Stimulated activated effector memory CD8-positive, alpha-beta T cell treated with anti-CD3 and anti-CD28 coated beads, Interleukin-12 subunit alpha, Interleukin-12 subunit beta, amount 100 ng/mL, for 72 hours (primary cell): Measurements from ENCODE around the gene ZNF646.

Source experiments
- ATAC-seq: fragments of 150-1000 bp; cut with Tn5 transposase; 2 replicates; pipeline ENCODE4 v1.10.0; 2021
- DNase-seq, 2 donors: peaks; one replicate each; pipeline ENCODE4 v3.0.0; 2021 to 2022; ENCODE audit warnings: low spot score in 2 of 2
- H3K27ac Mint-ChIP-seq: one replicate; pipeline ENCODE4 v1.8.0; 2022; ENCODE audit warnings: mild to moderate bottlenecking, mixed read lengths
- H3K36me3 Mint-ChIP-seq: one replicate; pipeline ENCODE4 v1.8.0; 2022; ENCODE audit warnings: mild to moderate bottlenecking, mixed read lengths
- H3K4me1 Mint-ChIP-seq: one replicate; pipeline ENCODE4 v1.8.0; 2022; ENCODE audit warnings: mixed read lengths
- H3K4me3 Mint-ChIP-seq: one replicate; pipeline ENCODE4 v1.8.0; 2022; ENCODE audit warnings: mild to moderate bottlenecking, mixed read lengths
- H3K9me3 Mint-ChIP-seq: one replicate; pipeline ENCODE4 v1.8.0; 2022; ENCODE audit warnings: mixed read lengths

ZNF646 gene

GRCh38 chr16:31061126-31061812 lies 13.0 kb upstream of the ZNF646 start:
- H3K27ac Mint-ChIP-seq, result no peak overlapping the region
- no peaks in the 10 kb centered on the region for H3K9me3 Mint-ChIP-seq
- no peak overlapping the region for H3K4me3 Mint-ChIP-seq
- DNase-seq (no peak), ATAC-seq (no peak)
- H3K36me3 Mint-ChIP-seq, result peaks cover 79% of the 10 kb centered on the region
- H3K4me1 Mint-ChIP-seq, result peaks cover 52% of the 10 kb centered on the region

- no peak overlapping the region for H3K4me3 Mint-ChIP-seq
Observed at GRCh38 chr16:31061813-31062440, 12.3 kb upstream of the ZNF646 start.

GRCh38 chr16:31063495-31063842 lies 10.8 kb upstream of the ZNF646 start:
- peak overlapping the region; percentile 91 for H3K27ac Mint-ChIP-seq
- H3K4me1 Mint-ChIP-seq, result peaks cover 66% of the 10 kb centered on the region
- DNase-seq (no peak), ATAC-seq (no peak)
- H3K9me3 Mint-ChIP-seq, result no peaks in the 10 kb centered on the region
- H3K4me3 Mint-ChIP-seq, result peak overlapping the region; percentile 71
- peaks cover 63% of the 10 kb centered on the region for H3K36me3 Mint-ChIP-seq

More at GRCh38 chr16:31061813-31062440, 12.3 kb upstream of the ZNF646 start:
- Mint-ChIP-seq H3K9me3 (no peaks in the 10 kb centered on the region), H3K27ac (no peak overlapping the region), H3K4me1 (peaks cover 59% of the 10 kb centered on the region), H3K36me3 (peaks cover 74% of the 10 kb centered on the region)
- DNase-seq (no peak), ATAC-seq (no peak)

- Mint-ChIP-seq H3K27ac (peak overlapping the region; percentile 91), H3K4me3 (peak overlapping the region; percentile 71), H3K4me1 (peaks cover 70% of the 10 kb centered on the region), H3K36me3 (peaks cover 59% of the 10 kb centered on the region), H3K9me3 (no peaks in the 10 kb centered on the region)
- peak; percentile 76 for ATAC-seq
- peak; percentile 25 to 77 for DNase-seq
Observed at GRCh38 chr16:31063843-31064611, 10.2 kb upstream of the ZNF646 start.

- no peak for DNase-seq
- Mint-ChIP-seq H3K4me3 (peak overlapping the region; percentile 71), H3K4me1 (peaks cover 74% of the 10 kb centered on the region), H3K9me3 (no peaks in the 10 kb centered on the region), H3K27ac (peak overlapping the region; percentile 91), H3K36me3 (peaks cover 53% of the 10 kb centered on the region)
- peak; percentile 57 for ATAC-seq
Observed at GRCh38 chr16:31064882-31065461, 9.2 kb upstream of the ZNF646 start.

- Mint-ChIP-seq H3K4me3 (no peak overlapping the region), H3K27ac (peak overlapping the region; percentile 91), H3K4me1 (peaks cover 66% of the 10 kb centered on the region), H3K9me3 (no peaks in the 10 kb centered on the region), H3K36me3 (peaks cover 32% of the 10 kb centered on the region)
- DNase-seq (no peak), ATAC-seq (no peak)
Observed at GRCh38 chr16:31067342-31067741, 6.9 kb upstream of the ZNF646 start.

- peaks cover 48% of the 10 kb centered on the region for H3K4me1 Mint-ChIP-seq
- ATAC-seq, result no peak
- peak overlapping the region; percentile 94 for H3K4me3 Mint-ChIP-seq
- H3K27ac Mint-ChIP-seq, result peak overlapping the region; percentile 97
- peak in 1 of 2 donors; percentile 47 for DNase-seq
- H3K36me3 Mint-ChIP-seq, result peaks cover 28% of the 10 kb centered on the region
- no peaks in the 10 kb centered on the region for H3K9me3 Mint-ChIP-seq
Observed at GRCh38 chr16:31071861-31072260, 2.4 kb upstream of the ZNF646 start.

- no peaks in the 10 kb centered on the region for H3K9me3 Mint-ChIP-seq
- ATAC-seq (peak; percentile 16), DNase-seq (no peak)
- H3K4me3 Mint-ChIP-seq, result peak overlapping the region; percentile 94
- H3K4me1 Mint-ChIP-seq, result peaks cover 47% of the 10 kb centered on the region
- peaks cover 36% of the 10 kb centered on the region for H3K36me3 Mint-ChIP-seq
- H3K27ac Mint-ChIP-seq, result peak overlapping the region; percentile 97
Observed at GRCh38 chr16:31072540-31073141, 1.6 kb upstream of the ZNF646 start.

GRCh38 chr16:31073142-31073969 lies 866 bp upstream of the ZNF646 start:
- peak; percentile 85 to 97 for DNase-seq
- peak overlapping the region; percentile 97 for H3K27ac Mint-ChIP-seq
- H3K9me3 Mint-ChIP-seq, result no peaks in the 10 kb centered on the region
- H3K4me3 Mint-ChIP-seq, result peak overlapping the region; percentile 94
- peaks cover 43% of the 10 kb centered on the region for H3K36me3 Mint-ChIP-seq
- peak; percentile 72 for ATAC-seq
- H3K4me1 Mint-ChIP-seq, result peaks cover 50% of the 10 kb centered on the region

GRCh38 chr16:31074814-31075183 lies 577 bp downstream of the ZNF646 start:
- peaks cover 56% of the 10 kb centered on the region for H3K36me3 Mint-ChIP-seq
- ATAC-seq, result no peak

GRCh38 chr16:31076319-31076718 lies 2.1 kb downstream of the ZNF646 start:
- peak overlapping the region; percentile 40 for H3K27ac Mint-ChIP-seq
- peaks cover 70% of the 10 kb centered on the region for H3K36me3 Mint-ChIP-seq
- H3K9me3 Mint-ChIP-seq, result no peaks in the 10 kb centered on the region
- H3K4me1 Mint-ChIP-seq, result peaks cover 66% of the 10 kb centered on the region
- peak overlapping the region; percentile 37 for H3K4me3 Mint-ChIP-seq
- DNase-seq, result peak in 1 of 2 donors; percentile 46
- no peak for ATAC-seq

More at GRCh38 chr16:31074814-31075183, 577 bp downstream of the ZNF646 start:
- no peak for DNase-seq
- Mint-ChIP-seq H3K9me3 (no peaks in the 10 kb centered on the region), H3K4me3 (peak overlapping the region; percentile 94), H3K4me1 (peaks cover 52% of the 10 kb centered on the region), H3K27ac (peak overlapping the region; percentile 97)

- Mint-ChIP-seq H3K4me3 (no peak overlapping the region), H3K9me3 (no peaks in the 10 kb centered on the region), H3K27ac (peak overlapping the region; percentile 40), H3K4me1 (peaks cover 66% of the 10 kb centered on the region), H3K36me3 (peaks cover 77% of the 10 kb centered on the region)
- ATAC-seq, result no peak
- no peak for DNase-seq
Observed at GRCh38 chr16:31077024-31077423, 2.8 kb downstream of the ZNF646 start.

GRCh38 chr16:31077592-31078396 lies 3.6 kb downstream of the ZNF646 start:
- Mint-ChIP-seq H3K27ac (peak overlapping the region; percentile 40), H3K9me3 (no peaks in the 10 kb centered on the region), H3K36me3 (peaks cover 78% of the 10 kb centered on the region), H3K4me1 (peaks cover 63% of the 10 kb centered on the region), H3K4me3 (no peak overlapping the region)
- DNase-seq (no peak), ATAC-seq (no peak)
